GM19328 (cell line): ENCODE data around the gene DIP2B.
"Not testable (repeated sequence)": the region's sequence is repeated elsewhere in the genome, so short reads cannot be mapped to it uniquely, and the experiment has no call there.

Experiments
- ATAC-seq: cut with Tn5 transposase; IDR thresholded peaks from one replicate; pipeline ENCODE4 v1.9.1; 2021; ENCODE audit warnings: mild to moderate bottlenecking, moderate library complexity; ENCODE audit not compliant: unreplicated experiment

DIP2B gene

GRCh38 chr12:50504798-50505674 is at the start of gene DIP2B:
DIP2B (plus strand) TSS chr12:50504985; CDS start chr12:50505141, 156 bp downstream.
- ATAC-seq, result peak; percentile 70

- no peak for ATAC-seq
These were observed 46.2 kb upstream of the DIP2B start for GRCh38 chr12:50458606-50459005.

- ATAC-seq, result no peak
These were observed 37.3 kb upstream of the DIP2B start for GRCh38 chr12:50467439-50467838.

- ATAC-seq, result no peak
These were observed 27.4 kb upstream of the DIP2B start for GRCh38 chr12:50477241-50477832.

- no peak for ATAC-seq
These were observed 22.2 kb upstream of the DIP2B start for GRCh38 chr12:50482571-50482970.

GRCh38 chr12:50483488-50483887 is 21.3 kb upstream of the DIP2B start:
- ATAC-seq, result no peak

- no peak for ATAC-seq
These were observed 16.0 kb upstream of the DIP2B start for GRCh38 chr12:50488801-50489200.

- ATAC-seq, result not testable (repeated sequence)
These were observed 6.7 kb upstream of the DIP2B start for GRCh38 chr12:50498119-50498518.

GRCh38 chr12:50505675-50506530 is 1.1 kb downstream of the DIP2B start:
- ATAC-seq, result peak; percentile 6

GRCh38 chr12:50506753-50507473 is 2.1 kb downstream of the DIP2B start:
- no peak for ATAC-seq

GRCh38 chr12:50507474-50507838 is 2.7 kb downstream of the DIP2B start:
- no peak for ATAC-seq

- ATAC-seq, result no peak
These were observed 3.1 kb downstream of the DIP2B start for GRCh38 chr12:50507930-50508329.

- no peak for ATAC-seq
These were observed 3.6 kb downstream of the DIP2B start for GRCh38 chr12:50508414-50508813.

GRCh38 chr12:50508970-50509663 is 4.3 kb downstream of the DIP2B start:
- ATAC-seq, result no peak

GRCh38 chr12:50514526-50515276 is 9.9 kb downstream of the DIP2B start:
- ATAC-seq, result no peak

GRCh38 chr12:50515587-50515986 is 10.8 kb downstream of the DIP2B start:
- no peak for ATAC-seq

GRCh38 chr12:50517421-50518048 is 12.8 kb downstream of the DIP2B start:
- ATAC-seq, result peak; percentile 51

GRCh38 chr12:50518090-50518489 is 13.3 kb downstream of the DIP2B start:
- ATAC-seq, result no peak

GRCh38 chr12:50519353-50519752 is 14.6 kb downstream of the DIP2B start:
- no peak for ATAC-seq
